Type B pancreatic cell (in vitro differentiated cells): ENCODE data around the gene EXOC3L1. TPM values are rescaled to one million over a fixed set of nuclear protein-coding genes. Genes with fewer than 3 reads are reported as not detected.

Experiments used
- DNase-seq: peaks from one replicate; pipeline ENCODE4 v3.0.0; 2021; ENCODE audit warnings: mixed read lengths; ENCODE audit not compliant: unreplicated experiment; ENCODE audit errors: extremely low spot score
- H3K27ac Mint-ChIP-seq: 2 replicates; pipeline ENCODE4 v1.8.0; 2021; ENCODE audit warnings: mild to moderate bottlenecking, mixed read lengths
- H3K27me3 Mint-ChIP-seq: 2 replicates; pipeline ENCODE4 v1.8.0; 2021; ENCODE audit warnings: mixed read lengths
- H3K36me3 Mint-ChIP-seq: 2 replicates; pipeline ENCODE4 v1.8.0; 2021; ENCODE audit warnings: mixed read lengths
- H3K4me1 Mint-ChIP-seq: one replicate; pipeline ENCODE4 v1.8.0; 2021; ENCODE audit warnings: mixed read lengths; ENCODE audit not compliant: unreplicated experiment
- H3K4me3 Mint-ChIP-seq: 2 replicates; pipeline ENCODE4 v1.8.0; 2021; ENCODE audit warnings: mild to moderate bottlenecking, mixed read lengths
- H3K9me3 Mint-ChIP-seq: 2 replicates; pipeline ENCODE4 v1.8.0; 2021; ENCODE audit warnings: mixed read lengths
- CTCF ChIP-seq: fragments of 200-600 bp; sonication (generic); conservative IDR thresholded peaks from 2 replicates; pipeline ENCODE4 v1.5.0; 2021; ENCODE audit warnings: antibody characterized with exemption, mild to moderate bottlenecking
- total RNA-seq: library from RNA; stranded (reverse); gene quantifications from 2 replicates; pipeline ENCODE4 v1.2.1, GENCODE V29; 2021; ENCODE audit warnings: low replicate concordance

EXOC3L1 gene
- total RNA-seq, 1 donor from 2014 or later: 0.41 TPM

GRCh38 chr16:67165121-67166078 lies 24.5 kb downstream of the EXOC3L1 start:
- TF ChIP-seq CTCF: no peak
- Mint-ChIP-seq H3K36me3 (no peaks in the 10 kb centered on the region), H3K27me3 (peaks cover 85% of the 10 kb centered on the region), H3K9me3 (no peaks in the 10 kb centered on the region), H3K27ac (no peak overlapping the region), H3K4me3 (peak overlapping the region; percentile 66), H3K4me1 (peaks cover 8% of the 10 kb centered on the region)
- DNase-seq: no peak

GRCh38 chr16:67164599-67165061 lies 25.3 kb downstream of the EXOC3L1 start, which contains the start of gene HSF4:
Gene HSF4, plus strand, starts transcription at chr16:67164745. Its CDS starts 67 bp downstream, at chr16:67164812.
- Mint-ChIP-seq H3K9me3 (no peaks in the 10 kb centered on the region), H3K36me3 (no peaks in the 10 kb centered on the region), H3K4me3 (peak within 1 kb of the TSS; percentile 72), H3K27me3 (peaks cover 84% of the 10 kb centered on the region), H3K4me1 (peaks cover 3% of the 10 kb centered on the region), H3K27ac (no peak within 1 kb of the TSS)
- TF ChIP-seq CTCF: no peak
- DNase-seq: no peak

- DNase-seq: no peak
These were observed 25.9 kb downstream of the EXOC3L1 start for GRCh38 chr16:67163999-67164558.

GRCh38 chr16:67163164-67163998 lies 26.6 kb downstream of the EXOC3L1 start:
- no peak for DNase-seq
- Mint-ChIP-seq H3K9me3 (no peaks in the 10 kb centered on the region), H3K27me3 (peaks cover 83% of the 10 kb centered on the region), H3K36me3 (no peaks in the 10 kb centered on the region), H3K4me3 (peak overlapping the region; percentile 72), H3K4me1 (peaks cover 3% of the 10 kb centered on the region), H3K27ac (no peak overlapping the region)
- no peak for TF ChIP-seq CTCF

More at GRCh38 chr16:67163999-67164558, 25.9 kb downstream of the EXOC3L1 start:
- H3K9me3 Mint-ChIP-seq: no peaks in the 10 kb centered on the region
- peak overlapping the region; percentile 72 for H3K4me3 Mint-ChIP-seq
- TF ChIP-seq CTCF: no peak
- peaks cover 3% of the 10 kb centered on the region for H3K4me1 Mint-ChIP-seq
- no peak overlapping the region for H3K27ac Mint-ChIP-seq
- peaks cover 83% of the 10 kb centered on the region for H3K27me3 Mint-ChIP-seq
- no peaks in the 10 kb centered on the region for H3K36me3 Mint-ChIP-seq

GRCh38 chr16:67162506-67163163 lies 27.3 kb downstream of the EXOC3L1 start:
- Mint-ChIP-seq H3K27ac (no peak overlapping the region), H3K4me1 (peaks cover 3% of the 10 kb centered on the region), H3K9me3 (no peaks in the 10 kb centered on the region), H3K36me3 (no peaks in the 10 kb centered on the region), H3K27me3 (peaks cover 83% of the 10 kb centered on the region), H3K4me3 (peak overlapping the region; percentile 60)
- peak; percentile 15 for TF ChIP-seq CTCF
- no peak for DNase-seq
